ENCODE measurements around the gene CHIT1.

- TF ChIP-seq CTCF (conservative IDR thresholded peaks at IDR 0.05), result no peak
- TF ChIP-seq ZFX (IDR thresholded peaks at IDR 0.05), result no peak
Measured at GRCh38 chr1:203180611-203181330, 48.7 kb downstream of the CHIT1 start.

All from C4-2B (cell line).